GM12892 (cell line): ENCODE measurements around the gene UGT1A1.

Experiments
- POLR2A ChIP-seq: IDR thresholded peaks from 2 replicates; pipeline ENCODE4 v1.6.1; 2011; ENCODE audit warnings: low read depth, low read length, control low read depth
- POLR2AphosphoS5 ChIP-seq: IDR thresholded peaks from 2 replicates; pipeline ENCODE4 v1.6.1; 2011; ENCODE audit warnings: low read depth, low read length, control low read depth

- TF ChIP-seq POLR2A (no peak), POLR2AphosphoS5 (no peak)
Measured at GRCh38 chr2:233778030-233778429, 18.0 kb downstream of the UGT1A1 start, which contains the start of gene MROH2A.
